Hematopoietic multipotent progenitor cell treated with erythropoietin and hydrocortisone succinate and interleukin-3 and kit ligand, for 4 days (in vitro differentiated cells): ENCODE measurements around the gene SALL1.

Source experiments
- DNase-seq: peaks from one replicate; pipeline ENCODE4 v3.0.0-alpha.2; 2015

SALL1 gene

GRCh38 chr16:51150888-51151320 lies at the start of gene SALL1:
Gene SALL1 (minus strand): TSS chr16:51151270. CDS start chr16:51151241, 29 bp downstream.
- no peak for DNase-seq

- no peak for DNase-seq
These were observed 49.7 kb upstream of the SALL1 start for GRCh38 chr16:51200793-51201192.

DNA sequence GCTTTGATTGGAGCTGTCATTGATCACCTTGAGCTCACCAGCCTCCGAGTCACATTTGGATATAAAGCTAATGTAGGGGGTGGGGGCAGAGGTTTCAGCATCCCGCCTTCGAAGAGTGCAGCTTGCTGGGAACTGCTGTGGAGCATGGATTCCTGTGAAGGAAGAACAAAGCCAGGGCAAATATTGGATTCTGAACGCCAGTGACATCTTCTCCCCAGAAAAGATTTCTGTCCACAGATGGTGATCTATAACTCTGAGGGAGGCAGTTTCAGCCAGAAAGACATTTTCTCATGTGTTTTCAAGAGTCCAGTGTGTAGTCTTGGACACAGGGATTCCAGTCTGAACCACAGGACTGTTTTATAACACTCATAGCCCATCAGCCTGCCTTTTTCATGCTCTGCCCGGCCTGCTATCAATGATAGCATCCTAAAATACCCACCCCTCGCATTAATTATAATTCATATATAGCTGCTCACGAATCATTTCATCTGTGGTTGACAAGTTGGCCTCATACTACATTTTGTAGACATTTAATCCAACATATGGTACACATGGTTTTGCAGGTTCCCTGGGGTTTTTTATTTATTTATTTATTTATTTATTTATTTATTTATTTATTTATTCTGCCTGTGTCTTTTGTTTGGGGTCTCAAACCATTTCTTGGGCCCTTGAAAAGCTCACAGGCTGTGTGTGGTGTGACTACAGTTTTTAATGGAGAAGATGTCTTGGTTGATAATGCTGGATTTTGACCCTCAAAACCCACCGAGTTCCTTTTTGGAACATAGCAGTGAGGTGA lies 47.1 kb upstream of the SALL1 start:
- DNase-seq, result no peak

DNA sequence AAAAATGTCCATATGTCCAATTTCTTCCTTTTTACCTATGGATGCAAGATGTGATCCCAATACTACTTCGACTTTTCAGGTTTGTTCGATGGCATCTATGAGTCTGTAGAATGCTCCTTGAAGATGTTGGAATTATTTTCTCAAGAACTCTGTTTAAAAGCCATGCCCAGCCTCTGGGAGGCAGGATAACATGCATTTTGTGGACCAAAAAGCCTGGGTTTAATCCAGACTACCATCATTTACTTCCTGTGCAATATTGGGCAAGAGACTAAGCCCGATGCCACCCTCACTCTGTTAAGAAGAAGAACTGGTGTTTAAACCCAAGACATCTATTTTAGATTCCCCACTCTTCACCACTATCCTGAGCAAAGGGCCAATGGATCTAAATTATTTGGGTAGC lies 42.8 kb upstream of the SALL1 start:
- no peak for DNase-seq

- DNase-seq, result no peak
These were observed 33.8 kb upstream of the SALL1 start for GRCh38 chr16:51184702-51185433.

- DNase-seq, result no peak
These were observed 30.4 kb upstream of the SALL1 start for GRCh38 chr16:51181503-51181811.

GRCh38 chr16:51180719-51181502 lies 29.8 kb upstream of the SALL1 start:
- no peak for DNase-seq

DNA sequence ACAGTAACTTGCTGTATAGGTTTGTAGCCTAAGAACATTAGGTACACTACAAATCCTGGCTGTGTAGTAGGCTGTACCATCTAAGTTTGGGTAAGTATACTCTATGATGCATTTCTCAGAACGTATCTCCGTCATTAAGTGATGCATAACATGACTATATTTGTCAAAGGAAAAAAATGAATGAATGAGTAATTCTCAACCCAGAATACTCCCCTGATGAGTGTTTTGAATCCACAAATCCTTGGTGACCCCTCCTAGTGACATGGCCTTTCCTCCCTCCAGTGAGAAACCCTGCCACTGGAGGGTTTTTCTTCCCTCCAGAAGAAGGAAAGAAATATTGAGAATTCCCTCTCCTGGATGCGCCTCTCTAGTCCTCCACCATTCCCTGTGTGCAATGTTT lies 24.0 kb upstream of the SALL1 start:
- no peak for DNase-seq

- DNase-seq, result no peak
These were observed 21.3 kb upstream of the SALL1 start for GRCh38 chr16:51172368-51172767.

- DNase-seq, result no peak
These were observed 17.7 kb upstream of the SALL1 start for GRCh38 chr16:51168755-51169154.

DNA sequence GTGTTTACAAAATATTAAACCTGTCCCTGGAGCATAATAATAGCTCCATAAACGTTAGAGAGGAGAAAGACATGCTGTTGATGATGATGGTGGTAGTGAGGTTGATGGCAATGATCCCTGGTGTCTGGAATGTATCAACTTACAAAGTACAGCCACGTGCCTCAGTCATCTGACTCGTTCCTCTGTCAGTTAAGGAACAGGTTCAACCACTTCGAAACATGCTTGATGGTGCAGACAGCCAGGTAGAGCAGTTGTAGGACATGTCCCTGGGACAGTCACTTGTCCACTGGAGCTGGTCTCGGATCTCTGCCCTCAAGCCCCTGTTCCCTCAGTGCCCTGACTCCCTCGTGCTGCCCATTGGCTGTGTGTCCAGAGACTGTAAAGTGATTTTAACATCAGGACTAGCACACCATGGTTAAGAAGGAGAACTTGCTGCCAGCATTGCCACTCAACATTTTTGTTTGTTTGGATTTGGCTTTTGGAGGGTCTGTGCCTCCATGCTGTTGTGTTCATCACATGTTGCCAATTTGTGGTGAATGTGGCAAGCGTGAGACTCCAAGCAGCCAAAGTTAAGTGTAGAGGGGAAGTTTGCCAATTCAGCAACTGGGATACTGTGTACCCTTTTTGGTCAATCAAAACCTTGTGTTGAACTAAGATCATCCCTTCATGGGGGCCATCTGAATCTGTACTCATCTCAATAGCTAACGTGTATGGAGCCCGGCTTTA lies 16.3 kb upstream of the SALL1 start:
- DNase-seq, result no peak

- DNase-seq, result no peak
These were observed 15.5 kb upstream of the SALL1 start for GRCh38 chr16:51166541-51166940.

GRCh38 chr16:51166091-51166490 lies 15.0 kb upstream of the SALL1 start:
- no peak for DNase-seq

DNA sequence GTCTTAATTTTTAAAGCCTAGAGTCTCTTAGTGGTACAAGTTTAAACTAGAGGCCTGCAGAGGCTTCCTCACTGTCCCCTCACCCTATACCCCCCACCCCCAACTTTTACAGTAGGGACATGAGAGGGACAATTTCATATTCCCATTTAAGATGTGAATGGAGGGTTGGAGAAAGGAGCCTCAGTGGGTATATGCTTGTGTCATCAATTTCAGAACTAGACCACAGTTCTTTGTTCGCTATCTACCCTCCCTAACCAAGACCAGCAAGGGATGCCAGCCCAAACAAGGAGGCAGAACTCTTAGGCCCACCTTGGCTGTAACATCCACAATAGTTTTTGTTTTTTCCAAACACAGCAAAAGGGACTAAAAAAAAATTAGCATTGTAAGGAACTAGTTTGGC lies 14.0 kb upstream of the SALL1 start:
- DNase-seq, result no peak

DNA sequence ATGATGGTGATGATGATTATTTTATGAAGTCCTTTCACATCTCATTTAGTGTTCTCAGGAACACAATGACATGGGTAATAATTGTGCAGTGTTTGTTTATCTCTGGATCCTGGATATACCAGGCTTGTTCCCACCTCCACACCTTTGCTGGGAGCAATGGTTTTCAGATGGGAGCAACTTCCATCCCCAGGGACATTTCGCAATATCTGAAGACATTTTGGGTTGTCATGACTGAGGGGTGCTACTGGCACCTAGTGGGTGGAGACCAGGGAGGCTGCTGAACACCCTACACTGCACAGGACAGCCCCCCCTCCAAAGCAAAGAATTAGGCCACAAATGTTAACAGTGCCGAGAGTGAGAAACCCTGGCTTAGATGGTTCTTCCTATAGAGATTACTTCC lies 13.5 kb upstream of the SALL1 start:
- no peak for DNase-seq

GRCh38 chr16:51163894-51164566 lies 13.0 kb upstream of the SALL1 start:
- DNase-seq, result no peak

DNA sequence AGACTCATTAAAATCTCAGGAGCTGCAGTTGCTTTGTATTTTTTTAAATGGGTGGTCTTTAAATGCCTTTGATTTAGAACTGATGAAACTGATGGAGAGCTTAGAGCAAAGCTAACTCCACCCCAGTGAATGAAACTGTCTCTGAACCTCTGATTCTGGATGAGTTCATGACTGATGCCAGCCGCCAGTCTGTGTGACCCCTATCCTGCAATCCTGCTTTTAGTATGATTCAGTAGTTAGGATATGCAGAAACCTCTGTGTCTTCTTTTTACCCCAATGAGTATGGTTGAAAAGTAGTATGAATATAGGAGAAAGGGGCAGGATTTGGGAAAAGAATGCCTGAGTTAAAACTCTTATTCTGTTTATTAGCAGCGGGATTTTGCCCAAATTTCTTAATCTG lies 12.3 kb upstream of the SALL1 start:
- no peak for DNase-seq

- no peak for DNase-seq
These were observed 10.5 kb upstream of the SALL1 start for GRCh38 chr16:51161440-51162195.

DNA sequence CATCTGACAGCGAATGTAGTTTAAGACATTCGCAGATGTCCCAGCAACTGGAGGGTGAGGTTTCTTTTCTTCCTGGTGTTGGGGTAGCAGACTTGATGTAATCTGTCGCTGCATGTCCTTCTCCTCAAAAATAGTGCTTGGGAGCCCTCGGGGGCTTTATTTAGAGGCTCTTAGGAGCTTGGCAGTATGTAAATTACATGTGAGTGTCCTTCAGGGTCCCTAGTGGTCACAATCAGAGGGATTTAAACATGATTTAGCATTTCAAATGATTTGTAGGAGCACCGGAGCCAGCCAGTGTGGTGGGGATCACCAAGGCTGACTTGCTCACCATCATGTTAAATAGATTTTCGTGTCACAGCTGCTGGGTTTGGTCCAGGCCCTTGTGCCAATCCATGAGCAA lies 8.8 kb upstream of the SALL1 start:
- DNase-seq, result no peak

DNA sequence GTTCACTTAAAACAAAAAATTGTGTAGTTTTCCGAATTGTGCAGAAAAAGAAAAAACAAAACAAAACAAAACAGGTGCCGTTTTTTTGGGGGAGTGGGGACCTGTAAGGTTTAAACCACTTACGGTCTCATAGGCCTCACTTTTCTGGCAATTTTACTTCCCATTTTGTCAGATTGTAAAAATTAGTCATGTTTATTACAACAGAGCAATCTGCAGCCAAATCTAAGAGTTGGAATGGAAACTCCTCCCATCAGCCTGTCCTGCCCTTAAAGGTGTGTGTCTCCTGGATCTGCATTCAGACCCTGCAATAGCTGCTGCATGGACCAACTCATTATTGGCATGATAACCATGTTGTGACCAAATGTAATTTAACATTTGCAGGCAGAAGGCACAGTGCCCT lies 8.2 kb upstream of the SALL1 start:
- no peak for DNase-seq

DNA sequence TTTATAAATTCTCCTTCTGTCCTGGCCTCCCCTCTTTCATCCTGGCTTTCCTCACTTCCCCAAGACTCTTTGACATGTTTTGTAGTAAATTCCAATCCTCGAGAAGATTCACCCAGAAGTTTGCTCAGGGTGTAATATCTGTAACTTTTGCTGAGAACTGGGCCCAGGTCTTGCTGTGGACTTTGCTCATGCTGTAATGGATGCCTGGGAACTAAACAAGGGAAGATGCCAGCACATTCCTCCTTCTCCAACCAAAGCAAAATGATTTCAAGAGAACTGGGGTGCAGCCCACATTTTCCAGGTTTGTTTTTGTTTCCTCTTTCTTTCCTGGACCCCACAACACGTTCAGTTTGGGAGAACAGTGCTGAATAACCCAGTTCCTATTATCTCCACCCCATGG lies 6.6 kb upstream of the SALL1 start:
- no peak for DNase-seq

GRCh38 chr16:51156807-51157200 lies 5.7 kb upstream of the SALL1 start:
- DNase-seq, result no peak
